PC-3 (cell line): Measurements from ENCODE around the gene NRSN2.

ENCODE experiments used
- CTCF ChIP-seq: fragments of 300-600 bp; sonication (generic); conservative IDR thresholded peaks from 2 replicates; pipeline ENCODE4 v1.5.1; 2017; ENCODE audit warnings: antibody characterized with exemption, low read depth, mild to moderate bottlenecking, low read length
- EZH2 ChIP-seq: fragments of 300-600 bp; sonication (generic); IDR thresholded peaks from one replicate; pipeline ENCODE4 v1.6.1; 2017; ENCODE audit warnings: antibody characterized with exemption, mild to moderate bottlenecking, low read length; ENCODE audit not compliant: unreplicated experiment
- EZH2phosphoT487 ChIP-seq: fragments of 300-600 bp; sonication (generic); IDR thresholded peaks from 2 replicates; pipeline ENCODE4 v1.6.1; 2018; ENCODE audit warnings: mild to moderate bottlenecking, antibody characterized with exemption, low read length, borderline replicate concordance

- 0 out of 2 replicates have a peak, but pooled peaks have one; percentile 21 for TF ChIP-seq CTCF
- TF ChIP-seq EZH2 = no peak
- peak; percentile 99 for TF ChIP-seq EZH2phosphoT487
Measured at GRCh38 chr20:324177-325044, 22.5 kb upstream of the NRSN2 start.
